Transverse colon (tissue), 4 donors: ENCODE data around the gene CST7. TPM values are rescaled to one million over a fixed set of nuclear protein-coding genes. Genes with fewer than 3 reads are reported as not detected.

ENCODE experiments used
- DNase-seq: peaks from one replicate; pipeline ENCODE4 v3.0.0-alpha.2; 2019
- H3K27ac ChIP-seq, 4 donors: fragments of 200-600 bp; sonication (generic); 2 replicates each; pipeline ENCODE4 v1.5.1; 2016 to 2018; ENCODE audit warnings: inconsistent platforms in 4 of 4
- H3K27me3 ChIP-seq: fragments of 200-600 bp; sonication (generic); 2 replicates; pipeline ENCODE4 v1.5.1; 2017; ENCODE audit warnings: inconsistent platforms
- H3K36me3 ChIP-seq, 4 donors: fragments of 200-600 bp; sonication (generic); 2 replicates each; pipeline ENCODE4 v1.5.1; 2017 to 2019; ENCODE audit warnings: inconsistent platforms in 4 of 4
- H3K4me1 ChIP-seq, 4 donors: fragments of 200-600 bp; sonication (generic); 2 replicates each; pipeline ENCODE4 v1.5.1; 2017 to 2020; ENCODE audit warnings: inconsistent platforms in 4 of 4
- H3K4me3 ChIP-seq, 4 donors: fragments of 200-600 bp; sonication (generic); 1 replicate in 1 of 4; 2 replicates in 3 of 4; pipeline versions ENCODE4 v1.5.1 to v1.6.1; 2017 to 2019; ENCODE audit warnings: inconsistent platforms in 4 of 4
- H3K9me3 ChIP-seq, 2 donors: fragments of 200-600 bp; sonication (generic); 2 replicates each; pipeline ENCODE4 v1.5.1; 2017 to 2019; ENCODE audit warnings: inconsistent platforms in 2 of 2
- EP300 ChIP-seq: sonication (generic); formaldehyde crosslinking; IDR thresholded peaks from one replicate; pipeline ENCODE4 v1.6.1; 2017; ENCODE audit warnings: antibody characterized with exemption, low read depth
- POLR2A ChIP-seq: fragments of 450-650 bp; IDR thresholded peaks from one replicate; pipeline ENCODE4 v1.6.1; 2016; ENCODE audit warnings: antibody characterized with exemption, mild to moderate bottlenecking, moderate library complexity
- POLR2AphosphoS5 ChIP-seq, 3 donors: sonication (generic); formaldehyde crosslinking; IDR thresholded peaks; one replicate each; pipeline ENCODE4 v1.6.1; 2016; ENCODE audit warnings: antibody characterized with exemption in 3 of 3
- WGBS, 2 donors: methylation state at CpG; one replicate each; pipeline ENCODE4 v1.1.5; 2018; ENCODE audit warnings: low coverage in 1 of 2; 5-methylcytosine and 5-hydroxymethylcytosine counted together
- in situ Hi-C, 4 donors: fragments of 200-750 bp; cut with MboI; loops; one replicate each; pipeline versions ENCODE4 v1.15.0 to v1.15.1; 2017; ENCODE audit warnings: low sequenced_read_pairs in 3 of 4, low pct_ligation_motif_present in 1 of 4, low pct_unique_long_range_greater_than_20kb in 1 of 4
- intact Hi-C: fragments of 100-400 bp; cut with DNase I; formaldehyde crosslinking; loops from one replicate; pipeline ENCODE4 v1.15.1; 2023; ENCODE audit warnings: low total_unique reads
- total RNA-seq, 4 donors: library from RNA; depleted of rRNA; stranded (reverse); fragments of >200 nt; gene quantifications; one replicate each; pipeline ENCODE4 v1.1.0, GENCODE V29; 2016
- TF ChIP-seq, protein P1 (sequence below), 5 experiments: fragments of 200-600 bp in 3 of 5; fragments of 450-650 bp in 2 of 5; sonication (generic) in 3 of 5; IDR thresholded peaks; 1 replicate in 2 of 5; 2 replicates in 3 of 5; pipeline ENCODE4 v1.5.1; 2016 to 2017; ENCODE audit warnings: antibody characterized with exemption in 5 of 5, inconsistent platforms in 3 of 5, mild to moderate bottlenecking in 2 of 5, moderate library complexity in 1 of 5

CST7 gene
- total RNA-seq, 4 donors from 2014 or later: 3.2 to 3.3 TPM; not detected in 2

- Histone ChIP-seq H3K27ac (no peak overlapping the region), H3K4me3 (no peak overlapping the region), H3K36me3 (no peaks in the 10 kb centered on the region), H3K4me1 (peaks cover 10 to 36% (median 11%) of the 10 kb centered on the region in 4 donors), H3K9me3 (no peaks in the 10 kb centered on the region), H3K27me3 (no peaks in the 10 kb centered on the region)
- WGBS, 2 donors: 42 to 64% methylated on average over 3 to 9 of the region's 9 CpGs
- no peak for DNase-seq
- in situ Hi-C loops: loop anchor here (5.0 to 25.0 kb wide), 8 partner anchors 66 to 416 kb away; partner anchors contain the start of genes ENTPD6 (in 2 of the 4), ABHD12 (in 1 of the 4) and GINS1 (in 1 of the 4)
- TF ChIP-seq, protein P1, sequence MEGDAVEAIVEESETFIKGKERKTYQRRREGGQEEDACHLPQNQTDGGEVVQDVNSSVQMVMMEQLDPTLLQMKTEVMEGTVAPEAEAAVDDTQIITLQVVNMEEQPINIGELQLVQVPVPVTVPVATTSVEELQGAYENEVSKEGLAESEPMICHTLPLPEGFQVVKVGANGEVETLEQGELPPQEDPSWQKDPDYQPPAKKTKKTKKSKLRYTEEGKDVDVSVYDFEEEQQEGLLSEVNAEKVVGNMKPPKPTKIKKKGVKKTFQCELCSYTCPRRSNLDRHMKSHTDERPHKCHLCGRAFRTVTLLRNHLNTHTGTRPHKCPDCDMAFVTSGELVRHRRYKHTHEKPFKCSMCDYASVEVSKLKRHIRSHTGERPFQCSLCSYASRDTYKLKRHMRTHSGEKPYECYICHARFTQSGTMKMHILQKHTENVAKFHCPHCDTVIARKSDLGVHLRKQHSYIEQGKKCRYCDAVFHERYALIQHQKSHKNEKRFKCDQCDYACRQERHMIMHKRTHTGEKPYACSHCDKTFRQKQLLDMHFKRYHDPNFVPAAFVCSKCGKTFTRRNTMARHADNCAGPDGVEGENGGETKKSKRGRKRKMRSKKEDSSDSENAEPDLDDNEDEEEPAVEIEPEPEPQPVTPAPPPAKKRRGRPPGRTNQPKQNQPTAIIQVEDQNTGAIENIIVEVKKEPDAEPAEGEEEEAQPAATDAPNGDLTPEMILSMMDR (IDR thresholded peaks at IDR 0.05): no peak
- TF ChIP-seq EP300 (no peak), POLR2A (no peak), POLR2AphosphoS5 (IDR thresholded peaks at IDR 0.05) (no peak)
- intact Hi-C loops: loop anchor here (10.0 kb wide), 1 partner anchor 408 kb away; the partner anchor contains the start of gene GINS1
Observed at GRCh38 chr20:24996449-24997377, 47.6 kb downstream of the CST7 start.

GRCh38 chr20:24998121-24998520, 49.1 kb downstream of the CST7 start:
- H3K9me3 ChIP-seq: no peaks in the 10 kb centered on the region
- H3K27me3 ChIP-seq: no peaks in the 10 kb centered on the region
- H3K4me3 ChIP-seq: no peak overlapping the region
- no peaks in the 10 kb centered on the region for H3K36me3 ChIP-seq
- DNase-seq: no peak
- WGBS, 2 donors: 79 to 87% methylated on average over 2 to 3 of the region's 3 CpGs
- in situ Hi-C loops (loop anchor here (5.0 to 25.0 kb wide), 8 partner anchors 64 to 414 kb away; partner anchors contain the start of genes ENTPD6 (in 2 of the 4), ABHD12 (in 1 of the 4) and GINS1 (in 1 of the 4)), intact Hi-C loops (loop anchor here (10.0 kb wide), 1 partner anchor 407 kb away; the partner anchor contains the start of gene GINS1)
- H3K4me1 ChIP-seq: peaks cover 3 to 32% (median 8%) of the 10 kb centered on the region in 4 donors
- peak overlapping the region in 3 of 4 donors; percentile 30 to 44 (median 38) for H3K27ac ChIP-seq
- TF ChIP-seq EP300: no peak
- TF ChIP-seq, protein P1 (IDR thresholded peaks at IDR 0.05): no peak
- no peak for TF ChIP-seq POLR2AphosphoS5 (IDR thresholded peaks at IDR 0.05)

- peak overlapping the region in 3 of 4 donors; percentile 30 to 44 (median 38) for H3K27ac ChIP-seq
- in situ Hi-C loops: loop anchor here (5.0 to 25.0 kb wide), 8 partner anchors 63 to 413 kb away; partner anchors contain the start of genes ENTPD6 (in 2 of the 4), ABHD12 (in 1 of the 4) and GINS1 (in 1 of the 4)
- H3K27me3 ChIP-seq: no peaks in the 10 kb centered on the region
- H3K36me3 ChIP-seq: peaks cover 0 to 6% (median 0%) of the 10 kb centered on the region in 4 donors
- 69 to 72% methylated on average over 7 to 12 of the region's 12 CpGs for WGBS, 2 donors
- peak; percentile 6 for DNase-seq
- intact Hi-C loops: loop anchor here (10.0 kb wide), 1 partner anchor 406 kb away; the partner anchor contains the start of gene GINS1
- TF ChIP-seq EP300 (no peak), POLR2A (no peak), POLR2AphosphoS5 (IDR thresholded peaks at IDR 0.05) (no peak)
- TF ChIP-seq, protein P1 (IDR thresholded peaks at IDR 0.05): no peak
- H3K9me3 ChIP-seq: no peaks in the 10 kb centered on the region
- peaks cover under 1 to 24% (median 3%) of the 10 kb centered on the region in 4 donors for H3K4me1 ChIP-seq
- H3K4me3 ChIP-seq: no peak overlapping the region
Observed at GRCh38 chr20:24998631-24999445, 49.8 kb downstream of the CST7 start.
